Measurements from ENCODE around the gene SBNO2.
A peak's percentile ranks its signal among the peaks of the same experiment; 100 is the strongest.

Gene SBNO2

DNA sequence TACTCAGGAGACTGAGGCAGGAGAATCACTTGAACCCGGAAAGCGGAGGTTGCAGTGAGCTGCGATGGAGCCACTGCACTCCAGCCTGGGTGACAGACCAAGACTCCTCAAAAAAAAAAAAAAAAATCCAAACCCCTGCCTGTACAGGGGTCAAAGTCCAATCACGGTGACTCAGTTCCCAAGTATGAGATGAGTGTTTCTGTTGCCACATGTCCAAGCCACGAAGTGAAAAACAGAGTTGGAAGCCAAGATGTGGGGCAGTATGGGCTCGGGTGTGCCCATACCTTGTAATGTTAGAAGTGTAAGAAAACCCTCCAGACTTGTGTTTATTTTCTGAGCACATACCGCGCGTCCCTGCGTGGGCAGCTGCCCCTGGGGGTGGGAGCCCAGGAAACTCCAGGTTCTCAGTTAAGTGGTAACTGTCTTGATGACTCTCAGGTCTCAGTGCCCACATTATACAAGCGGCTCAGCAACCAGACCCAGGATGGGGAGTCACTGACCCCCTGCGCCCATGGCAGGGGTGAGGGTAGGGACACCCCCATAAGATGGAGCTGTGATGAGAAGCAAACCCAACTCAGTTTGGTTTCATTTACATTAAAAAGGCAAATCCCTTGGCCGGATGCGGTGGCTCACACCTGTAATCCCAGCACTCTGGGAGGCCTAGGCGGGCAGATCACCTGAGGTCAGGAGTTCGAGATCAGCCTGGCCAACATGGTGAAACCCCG, 71.5 kb downstream of the SBNO2 start:
- Mint-ChIP-seq H3K36me3 (ENCODE audit: low read depth) (no peaks in the 10 kb centered on the region), H3K27me3 (ENCODE audit: low read depth) (peaks cover 4% of the 10 kb centered on the region), H3K9me3 (no peaks in the 10 kb centered on the region), H3K4me1 (peaks cover 16% of the 10 kb centered on the region), H3K4me3 (peak overlapping the region; percentile 56 to 61 (median 59)), H3K27ac (peak overlapping the region; percentile 78 to 97 (median 95))
- TF ChIP-seq, protein P1, sequence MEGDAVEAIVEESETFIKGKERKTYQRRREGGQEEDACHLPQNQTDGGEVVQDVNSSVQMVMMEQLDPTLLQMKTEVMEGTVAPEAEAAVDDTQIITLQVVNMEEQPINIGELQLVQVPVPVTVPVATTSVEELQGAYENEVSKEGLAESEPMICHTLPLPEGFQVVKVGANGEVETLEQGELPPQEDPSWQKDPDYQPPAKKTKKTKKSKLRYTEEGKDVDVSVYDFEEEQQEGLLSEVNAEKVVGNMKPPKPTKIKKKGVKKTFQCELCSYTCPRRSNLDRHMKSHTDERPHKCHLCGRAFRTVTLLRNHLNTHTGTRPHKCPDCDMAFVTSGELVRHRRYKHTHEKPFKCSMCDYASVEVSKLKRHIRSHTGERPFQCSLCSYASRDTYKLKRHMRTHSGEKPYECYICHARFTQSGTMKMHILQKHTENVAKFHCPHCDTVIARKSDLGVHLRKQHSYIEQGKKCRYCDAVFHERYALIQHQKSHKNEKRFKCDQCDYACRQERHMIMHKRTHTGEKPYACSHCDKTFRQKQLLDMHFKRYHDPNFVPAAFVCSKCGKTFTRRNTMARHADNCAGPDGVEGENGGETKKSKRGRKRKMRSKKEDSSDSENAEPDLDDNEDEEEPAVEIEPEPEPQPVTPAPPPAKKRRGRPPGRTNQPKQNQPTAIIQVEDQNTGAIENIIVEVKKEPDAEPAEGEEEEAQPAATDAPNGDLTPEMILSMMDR (IDR thresholded peaks at IDR 0.05; ENCODE audit: unreplicated experiment in 3 of 3) = no peak

DNA sequence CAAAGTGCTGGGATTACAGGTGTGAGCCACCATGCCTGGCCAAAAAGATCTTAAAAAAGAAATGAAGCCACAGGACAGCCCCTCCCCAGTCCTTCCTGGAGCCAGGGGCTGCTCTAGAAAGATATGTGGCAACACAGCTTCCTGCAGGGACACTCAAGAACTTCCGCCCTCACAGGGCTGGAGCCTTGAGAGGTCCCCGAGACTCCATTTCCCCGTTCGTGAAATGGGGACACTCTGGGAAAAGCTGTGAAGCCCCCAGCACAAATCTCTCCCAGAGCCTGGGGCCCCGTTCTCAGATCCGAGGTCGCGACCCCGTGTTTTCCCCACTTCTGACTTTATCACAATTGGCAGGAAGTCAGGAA, 72.8 kb downstream of the SBNO2 start:
- TF ChIP-seq, protein P1 (IDR thresholded peaks at IDR 0.05; ENCODE audit: unreplicated experiment in 3 of 3) = no peak
- Mint-ChIP-seq H3K9me3 (no peaks in the 10 kb centered on the region), H3K27ac (peak overlapping the region; percentile 95 to 97 (median 96)), H3K36me3 (ENCODE audit: low read depth) (no peaks in the 10 kb centered on the region), H3K4me1 (peaks cover 16% of the 10 kb centered on the region), H3K4me3 (peak overlapping the region in 2 of 3 experiments; percentile 46 to 70), H3K27me3 (ENCODE audit: low read depth) (peaks cover 4% of the 10 kb centered on the region)

DNA sequence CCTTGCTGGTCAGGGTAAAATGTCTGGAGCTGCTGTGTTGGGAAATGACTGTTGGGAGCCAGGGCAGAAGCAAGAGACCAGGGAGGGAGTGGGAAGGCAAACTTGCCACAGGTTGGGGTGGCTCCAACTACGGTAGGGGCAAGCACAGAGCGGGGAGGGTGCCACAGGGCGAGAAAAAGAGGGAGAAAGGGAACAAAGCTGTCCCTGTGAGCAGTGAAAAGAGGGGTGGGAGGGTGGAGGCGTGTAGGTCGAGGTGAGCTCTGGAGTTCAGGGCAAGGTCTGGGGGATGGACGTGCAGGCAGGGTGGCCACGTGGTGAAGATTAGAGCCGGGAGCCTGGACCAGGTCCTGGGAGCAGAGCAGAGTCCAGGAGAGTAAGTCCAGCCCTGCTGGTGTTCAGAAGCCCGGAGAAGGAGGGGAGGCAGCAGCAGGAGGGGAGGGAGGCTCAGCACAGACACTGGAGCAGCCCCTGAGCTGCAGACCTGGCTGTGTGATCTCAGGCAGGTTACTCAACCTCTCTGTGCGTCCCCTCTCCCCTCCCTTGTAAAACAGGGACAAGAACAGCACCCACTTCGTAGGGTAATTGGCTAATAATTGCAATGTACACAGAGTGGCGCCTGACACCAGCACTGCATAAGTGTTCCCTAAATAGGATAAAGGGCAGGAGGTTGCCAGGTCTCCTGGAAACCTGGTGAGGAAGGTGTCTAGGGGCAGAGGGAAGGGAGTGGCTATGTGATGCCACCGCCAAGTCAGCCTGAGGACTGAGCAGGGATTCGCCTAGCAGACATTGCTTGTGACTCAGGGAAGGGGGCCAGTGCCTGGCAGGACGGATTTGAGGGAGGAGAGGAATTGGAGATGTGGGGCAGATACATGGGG, 75.7 kb downstream of the SBNO2 start:
- Mint-ChIP-seq H3K9me3 (no peaks in the 10 kb centered on the region), H3K4me1 (peaks cover 27% of the 10 kb centered on the region)
- TF ChIP-seq, protein P1 (IDR thresholded peaks at IDR 0.05; ENCODE audit: unreplicated experiment in 3 of 3) = no peak

DNA sequence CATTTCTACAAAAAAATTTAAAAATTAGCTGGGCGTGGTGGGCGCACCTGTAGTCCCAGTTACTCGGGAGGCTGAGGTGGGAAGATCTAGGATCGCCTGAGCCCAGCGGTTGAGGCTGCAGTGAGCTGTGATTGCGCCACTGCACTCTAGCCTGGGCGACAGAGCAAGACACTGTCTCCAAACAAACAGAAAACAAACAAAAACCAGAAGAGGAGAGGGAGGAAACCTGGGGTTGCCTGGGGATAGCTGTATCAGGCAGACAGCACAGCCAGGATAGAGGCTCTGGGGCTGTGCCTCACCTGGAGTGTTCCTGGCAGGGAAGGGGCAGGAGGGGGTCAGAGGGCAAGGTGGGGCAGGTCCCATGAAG, 76.3 kb downstream of the SBNO2 start:
- Mint-ChIP-seq H3K27ac (peak overlapping the region; percentile 36 to 86 (median 70)), H3K36me3 (ENCODE audit: low read depth) (no peaks in the 10 kb centered on the region), H3K4me3 (peak overlapping the region in 1 of 3 experiments; percentile 49), H3K27me3 (ENCODE audit: low read depth) (peaks cover 9% of the 10 kb centered on the region), H3K4me1 (peaks cover 29% of the 10 kb centered on the region), H3K9me3 (no peaks in the 10 kb centered on the region)
- TF ChIP-seq, protein P1 (IDR thresholded peaks at IDR 0.05; ENCODE audit: unreplicated experiment in 3 of 3) = no peak

More for the DNA sequence above, 75.7 kb downstream of the SBNO2 start:
- H3K4me3 Mint-ChIP-seq = peak overlapping the region in 2 of 3 experiments; percentile 2 to 17
- peak overlapping the region; percentile 36 to 86 (median 70) for H3K27ac Mint-ChIP-seq
- H3K36me3 Mint-ChIP-seq (ENCODE audit: low read depth) = no peaks in the 10 kb centered on the region
- peaks cover 9% of the 10 kb centered on the region for H3K27me3 Mint-ChIP-seq (ENCODE audit: low read depth)

DNA sequence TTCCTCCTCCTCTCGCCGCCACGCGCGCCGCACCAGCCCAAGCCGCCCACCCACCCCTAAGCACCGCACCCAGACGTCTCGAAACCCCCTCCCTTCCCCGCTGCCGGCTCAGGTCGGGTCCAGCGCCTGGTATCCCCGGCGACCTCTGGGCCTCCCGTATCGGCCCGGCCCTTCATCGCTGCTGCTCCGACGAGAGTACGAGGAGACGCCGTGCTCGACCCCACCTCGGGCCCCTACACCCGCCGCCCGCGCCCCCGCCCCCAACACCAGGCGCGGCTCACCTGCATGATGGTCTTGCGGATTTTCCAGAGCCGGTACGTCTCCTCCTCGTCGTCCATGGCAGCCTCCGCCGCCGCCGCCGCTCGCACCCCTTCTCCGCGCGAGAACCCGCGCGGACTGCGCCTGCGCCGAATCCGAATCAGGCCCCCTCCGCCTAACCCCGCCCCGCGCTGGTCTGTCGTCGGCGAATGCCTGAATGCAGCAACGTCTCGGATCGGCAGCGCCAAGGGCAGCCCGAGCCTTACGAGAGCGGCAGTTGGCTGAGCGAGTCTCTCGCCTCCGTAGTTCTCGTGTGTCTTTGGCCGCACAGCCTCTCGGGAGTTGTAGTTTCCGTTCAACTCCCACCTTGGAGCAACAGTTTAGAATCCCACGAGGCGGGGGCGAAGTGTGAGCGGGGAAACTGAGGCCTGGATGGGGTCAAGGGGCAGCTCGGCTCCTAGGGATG, 78.9 kb downstream of the SBNO2 start, which contains the start of gene POLR2E:
Gene POLR2E, minus strand, starts transcription at position 398 of the 724 bp plus-strand sequence. Its CDS starts 60 bp downstream, at position 338.
- no peaks in the 10 kb centered on the region for H3K9me3 Mint-ChIP-seq
- no peaks in the 10 kb centered on the region for H3K36me3 Mint-ChIP-seq (ENCODE audit: low read depth)
- H3K4me1 Mint-ChIP-seq = peaks cover 22% of the 10 kb centered on the region
- TF ChIP-seq, protein P1 (IDR thresholded peaks at IDR 0.05; ENCODE audit: unreplicated experiment in 3 of 3) = no peak
- peak within 1 kb of the TSS; percentile 90 to 97 (median 92) for H3K4me3 Mint-ChIP-seq
- peaks cover 9% of the 10 kb centered on the region for H3K27me3 Mint-ChIP-seq (ENCODE audit: low read depth)
- H3K27ac Mint-ChIP-seq = peak within 1 kb of the TSS; percentile 80 to 98 (median 83)
